Fibroblast of lung (primary cell): ENCODE data around the gene B3GLCT. TPM values are rescaled to one million over a fixed set of nuclear protein-coding genes. Genes with fewer than 3 reads are reported as not detected.

Experiments used
- DNase-seq, 2 donors: peaks; one replicate each; pipeline versions ENCODE4 v3.0.0 to v3.0.0-alpha.2; 2010; ENCODE audit warnings: low read depth in 2 of 2
- H2AFZ ChIP-seq: 2 replicates; pipeline ENCODE4 v1.5.1; 2012; ENCODE audit warnings: low read length, control low read depth, inconsistent platforms
- H3K27ac ChIP-seq: 2 replicates; pipeline ENCODE4 v1.5.1; 2011; ENCODE audit warnings: low read length, control low read depth; ENCODE audit not compliant: insufficient read depth
- H3K27me3 ChIP-seq: 2 replicates; pipeline ENCODE4 v1.5.1; 2011; ENCODE audit warnings: mild to moderate bottlenecking, low read length; ENCODE audit not compliant: control insufficient read depth, insufficient read depth
- H3K36me3 ChIP-seq: 2 replicates; pipeline ENCODE4 v1.5.1; 2011; ENCODE audit warnings: low read length; ENCODE audit not compliant: control insufficient read depth, insufficient read depth
- H3K4me1 ChIP-seq: 2 replicates; pipeline ENCODE4 v1.5.1; 2011; ENCODE audit warnings: low read length; ENCODE audit not compliant: control insufficient read depth, insufficient read depth; ENCODE audit errors: extremely low read depth
- H3K4me2 ChIP-seq: 2 replicates; pipeline ENCODE4 v1.5.1; 2011; ENCODE audit warnings: low read length, control low read depth; ENCODE audit not compliant: insufficient read depth; ENCODE audit errors: extremely low read depth
- H3K4me3 ChIP-seq, 4 experiments: fragments of 200-600 bp in 1 of 4; sonication (generic) in 1 of 4; replicated peaks in 1 of 4; 2 replicates each; pipeline ENCODE4 v1.5.1; 2011 to 2016; ENCODE audit warnings: low read length in 4 of 4, low read depth in 3 of 4, mild to moderate bottlenecking in 3 of 4, control low read depth in 2 of 4, inconsistent platforms in 1 of 4, mixed read lengths in 1 of 4; ENCODE audit not compliant: insufficient read depth in 1 of 4; ENCODE audit errors: control extremely low read depth in 1 of 4
- H3K79me2 ChIP-seq: 2 replicates; pipeline ENCODE4 v1.5.1; 2012; ENCODE audit warnings: mild to moderate bottlenecking, low read length, inconsistent platforms; ENCODE audit not compliant: control insufficient read depth, insufficient read depth
- H3K9ac ChIP-seq: 2 replicates; pipeline ENCODE4 v1.5.1; 2011; ENCODE audit warnings: mild to moderate bottlenecking, low read length, control low read depth; ENCODE audit not compliant: insufficient read depth
- H3K9me3 ChIP-seq: 2 replicates; pipeline ENCODE4 v1.5.1; 2012; ENCODE audit warnings: low read depth, low read length; ENCODE audit not compliant: control insufficient read depth, insufficient read depth
- H4K20me1 ChIP-seq: 2 replicates; pipeline ENCODE4 v1.5.1; 2011; ENCODE audit warnings: low read length; ENCODE audit not compliant: control insufficient read depth, insufficient read depth; ENCODE audit errors: extremely low read depth
- CTCF ChIP-seq, 2 donors: IDR thresholded peaks in 1 of 2; conservative IDR thresholded peaks in 1 of 2; 1 replicate in 1 of 2; 2 replicates in 1 of 2; pipeline ENCODE4 v1.5.1; 2011 to 2012; ENCODE audit warnings: low read length in 2 of 2, control low read depth in 1 of 2, inconsistent platforms in 1 of 2, low read depth in 1 of 2, mild to moderate bottlenecking in 1 of 2
- EZH2 ChIP-seq: IDR thresholded peaks from 2 replicates; pipeline ENCODE4 v1.5.1; 2012; ENCODE audit warnings: low read length, control low read depth, mild to moderate bottlenecking; ENCODE audit errors: missing control alignments
- polyA plus RNA-seq, 2 donors: library from polyadenylated mRNA; depleted of rRNA in 1 of 2; stranded (reverse) in 1 of 2; unstranded in 1 of 2; fragments of >200 nt; gene quantifications; 2 replicates each; pipeline ENCODE4 v1.2.1, GENCODE V29; 2011 to 2012; ENCODE audit warnings: missing spikeins in 1 of 2
- total RNA-seq: library from RNA; depleted of rRNA; stranded (reverse); fragments of >200 nt; gene quantifications from 2 replicates; pipeline ENCODE4 v1.2.1, GENCODE V29; 2014

Gene B3GLCT
- total and polyA plus RNA-seq, 2 donors (not counting 1 experiment from before 2014, with no cell fraction given), result 4.4 to 7.8 TPM

- TF ChIP-seq CTCF (conservative IDR thresholded peaks at IDR 0.05 in 1 of 2, IDR thresholded peaks at IDR 0.05 in 1 of 2; ENCODE audit: low read depth in 1 of 2, low read length in 2 of 2), result no peak
- no peak for TF ChIP-seq EZH2
- Histone ChIP-seq H3K27me3 (no peaks in the 10 kb centered on the region), H2AFZ (no peak overlapping the region), H3K4me1 (no peaks in the 10 kb centered on the region), H3K27ac (no peak overlapping the region), H3K4me3 (no peak overlapping the region), H3K9ac (no peak overlapping the region), H3K79me2 (no peaks in the 10 kb centered on the region), H4K20me1 (no peaks in the 10 kb centered on the region), H3K9me3 (no peaks in the 10 kb centered on the region), H3K36me3 (no peaks in the 10 kb centered on the region), H3K4me2 (no peak overlapping the region)
- no peak for DNase-seq
Measured at GRCh38 chr13:31219909-31220598, 20.3 kb downstream of the B3GLCT start.

GRCh38 chr13:31221057-31221456 is 21.3 kb downstream of the B3GLCT start:
- no peaks in the 10 kb centered on the region for H3K4me1 ChIP-seq
- H3K27ac ChIP-seq, result no peak overlapping the region
- no peaks in the 10 kb centered on the region for H3K79me2 ChIP-seq
- H3K9me3 ChIP-seq, result no peaks in the 10 kb centered on the region
- no peaks in the 10 kb centered on the region for H3K36me3 ChIP-seq
- no peak overlapping the region for H3K4me3 ChIP-seq
- H3K27me3 ChIP-seq, result no peaks in the 10 kb centered on the region
- DNase-seq, result no peak
- no peak overlapping the region for H2AFZ ChIP-seq
- TF ChIP-seq EZH2 (no peak), CTCF (conservative IDR thresholded peaks at IDR 0.05 in 1 of 2, IDR thresholded peaks at IDR 0.05 in 1 of 2; ENCODE audit: low read depth in 1 of 2, low read length in 2 of 2) (no peak)
- no peaks in the 10 kb centered on the region for H4K20me1 ChIP-seq
- H3K9ac ChIP-seq, result no peak overlapping the region
- no peak overlapping the region for H3K4me2 ChIP-seq

- DNase-seq, result no peak
- no peaks in the 10 kb centered on the region for H3K9me3 ChIP-seq
Measured at GRCh38 chr13:31223215-31223614, 23.4 kb downstream of the B3GLCT start.

More at GRCh38 chr13:31223215-31223614, 23.4 kb downstream of the B3GLCT start:
- Histone ChIP-seq H3K27ac (no peak overlapping the region), H2AFZ (no peak overlapping the region), H3K9ac (no peak overlapping the region), H3K79me2 (no peaks in the 10 kb centered on the region), H3K4me2 (no peak overlapping the region), H3K4me1 (no peaks in the 10 kb centered on the region), H3K36me3 (no peaks in the 10 kb centered on the region), H3K27me3 (no peaks in the 10 kb centered on the region), H4K20me1 (no peaks in the 10 kb centered on the region), H3K4me3 (no peak overlapping the region)
- TF ChIP-seq CTCF (conservative IDR thresholded peaks at IDR 0.05 in 1 of 2, IDR thresholded peaks at IDR 0.05 in 1 of 2; ENCODE audit: low read depth in 1 of 2, low read length in 2 of 2), result no peak
- no peak for TF ChIP-seq EZH2
